ENCODE results near the gene CACFD1.

Gene CACFD1

GRCh38 chr9:133516256-133516960 is 56.6 kb downstream of the CACFD1 start:
- TF ChIP-seq CTCF (IDR thresholded peaks at IDR 0.05; ENCODE audit: control insufficient read depth, extremely low read depth, insufficient read depth), result no peak
- H3K4me3 ChIP-seq (ENCODE audit: low read depth, low read length), result no peak overlapping the region
- DNase-seq (ENCODE audit: low read depth), result no peak

- no peak overlapping the region for H3K4me3 ChIP-seq (ENCODE audit: low read depth, low read length)
- no peak for TF ChIP-seq CTCF (IDR thresholded peaks at IDR 0.05; ENCODE audit: control insufficient read depth, extremely low read depth, insufficient read depth)
- no peak for DNase-seq (ENCODE audit: low read depth)
These were observed 57.2 kb downstream of the CACFD1 start for GRCh38 chr9:133516961-133517350.

GRCh38 chr9:133517711-133518110 is 57.9 kb downstream of the CACFD1 start:
- no peak for TF ChIP-seq CTCF (IDR thresholded peaks at IDR 0.05; ENCODE audit: control insufficient read depth, extremely low read depth, insufficient read depth)
- no peak for DNase-seq (ENCODE audit: low read depth)
- no peak overlapping the region for H3K4me3 ChIP-seq (ENCODE audit: low read depth, low read length)

GRCh38 chr9:133518200-133518599 is 58.4 kb downstream of the CACFD1 start:
- DNase-seq (ENCODE audit: low read depth), result no peak
- H3K4me3 ChIP-seq (ENCODE audit: low read depth, low read length), result no peak overlapping the region
- no peak for TF ChIP-seq CTCF (IDR thresholded peaks at IDR 0.05; ENCODE audit: control insufficient read depth, extremely low read depth, insufficient read depth)

GRCh38 chr9:133518706-133519449 is 59.1 kb downstream of the CACFD1 start:
- DNase-seq (ENCODE audit: low read depth), result no peak
- no peak for TF ChIP-seq CTCF (IDR thresholded peaks at IDR 0.05; ENCODE audit: control insufficient read depth, extremely low read depth, insufficient read depth)
- H3K4me3 ChIP-seq (ENCODE audit: low read depth, low read length), result no peak overlapping the region

GRCh38 chr9:133519693-133520092 is 59.9 kb downstream of the CACFD1 start:
- no peak for DNase-seq (ENCODE audit: low read depth)
- H3K4me3 ChIP-seq (ENCODE audit: low read depth, low read length), result no peak overlapping the region
- TF ChIP-seq CTCF (IDR thresholded peaks at IDR 0.05; ENCODE audit: control insufficient read depth, extremely low read depth, insufficient read depth), result no peak
